Muscle of arm (tissue), 12 donors: ENCODE data around the gene LRSAM1. TPM values are rescaled to one million over a fixed set of nuclear protein-coding genes. Genes with fewer than 3 reads are reported as not detected.

Experiments used
- DNase-seq: peaks from one replicate; pipeline ENCODE4 v3.0.0-alpha.2; 2013
- polyA plus RNA-seq, 12 donors: library from polyadenylated mRNA; unstranded; fragments of 120-200 nt; gene quantifications; one replicate each; pipeline ENCODE4 v1.2.1, GENCODE V29; 2013; ENCODE audit not compliant: insufficient read length in 12 of 12

Gene LRSAM1
- polyA plus RNA-seq, 12 donors = 8.9 to 19.5 (median 11.5) TPM; not detected in 1

DNA sequence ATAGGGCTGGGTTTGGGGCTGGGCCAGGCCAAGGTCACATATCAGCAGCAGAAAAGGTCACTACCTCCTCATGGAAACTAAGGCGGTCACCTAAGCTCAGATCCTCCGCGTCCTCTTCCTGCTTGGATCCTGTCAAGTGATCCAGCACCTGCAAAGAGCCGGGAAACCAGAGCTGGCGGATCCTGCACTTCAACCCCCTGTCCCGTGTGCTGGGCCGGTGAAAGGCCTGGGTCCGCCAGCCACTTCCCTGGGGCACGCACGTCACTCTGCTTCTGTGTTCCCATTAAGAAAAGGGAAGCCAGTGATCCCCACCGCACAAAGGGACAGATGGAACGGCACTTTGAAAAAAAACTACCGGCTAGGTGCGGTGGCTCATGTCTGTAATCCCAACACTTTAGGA is 99.4 kb downstream of the LRSAM1 start:
- no peak for DNase-seq

Other genes starting within 250 kb of the LRSAM1 start
- gene GARNL3, start 186.7 kb upstream of the LRSAM1 start, polyA plus RNA-seq = 10 to 100 TPM in 11 of 12 donors, not detected in 1; 15.1 to 44.8 (median 19.7) TPM
- 10 to 100 TPM in 9 of 12 donors, 1 to 10 TPM in 2, not detected in 1; 8.7 to 16.1 (median 11.9) TPM for gene SLC2A8, start 54.3 kb upstream of the LRSAM1 start, polyA plus RNA-seq
- gene ZNF79, start 27.1 kb upstream of the LRSAM1 start, polyA plus RNA-seq = 1 to 10 TPM in 10 of 12 donors, not detected in 2; 3.8 to 6.7 (median 5.1) TPM
- 1,000 to 10,000 TPM; 1,755 to 4,728 (median 1,990) TPM for gene RPL12, start 104 bp upstream of the LRSAM1 start, polyA plus RNA-seq
- 10 to 100 TPM in 11 of 12 donors, not detected in 1; 11.2 to 27.1 (median 14.7) TPM for gene STXBP1, start 160.8 kb downstream of the LRSAM1 start, polyA plus RNA-seq